GM21723 (cell line): ENCODE results near the gene MAP3K13.

Experiments
- ATAC-seq: cut with Tn5 transposase; IDR thresholded peaks from one replicate; pipeline ENCODE4 v1.9.1; 2021; ENCODE audit warnings: mild to moderate bottlenecking, moderate library complexity; ENCODE audit not compliant: unreplicated experiment

The MAP3K13 gene

DNA sequence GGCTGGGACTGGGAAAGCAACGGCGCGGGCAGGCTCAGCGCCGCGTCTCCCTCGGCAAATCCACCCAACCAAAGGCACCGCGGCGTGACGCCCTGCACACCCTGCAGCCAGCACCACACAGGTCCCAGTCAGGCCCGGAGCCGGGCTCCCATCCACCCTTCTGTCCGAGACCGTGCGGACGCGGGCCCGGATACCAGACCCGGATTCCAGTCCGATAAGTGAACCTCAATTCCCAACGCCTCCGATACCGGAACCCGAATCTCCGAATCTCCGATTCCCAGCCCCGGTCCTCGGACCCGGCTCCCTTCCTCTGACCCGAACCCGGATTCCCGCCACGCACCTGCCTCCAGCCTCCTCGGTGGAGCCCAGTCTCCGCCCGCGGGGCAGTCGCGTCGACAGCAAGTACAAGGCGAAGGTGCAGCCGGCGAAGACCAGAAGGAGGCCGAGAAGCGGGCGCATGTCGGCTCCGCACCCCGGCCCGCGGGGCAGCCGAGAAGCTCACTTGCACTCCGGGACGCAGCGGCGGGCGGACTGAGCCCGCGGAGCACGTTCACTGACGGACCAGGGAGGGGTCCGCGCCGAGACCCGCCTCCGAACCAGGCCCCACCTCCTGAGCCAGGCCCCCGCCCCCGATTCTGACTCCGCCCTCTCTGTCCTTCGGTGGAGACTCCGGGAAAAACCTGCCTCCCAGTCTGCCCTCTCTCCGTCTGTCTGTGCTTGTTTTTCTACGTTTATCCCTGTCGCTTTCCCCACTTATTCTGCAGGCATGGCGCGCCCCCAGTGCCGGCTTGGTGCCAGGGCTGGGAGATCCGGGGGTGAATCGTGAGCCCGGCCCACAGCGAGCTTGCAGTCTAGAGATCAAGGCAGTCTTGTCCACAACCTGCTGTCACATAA is 135.8 kb downstream of the MAP3K13 start, which contains the start of gene TMEM41A:
TSS of gene TMEM41A (minus strand) at position 533 of the 894 bp plus-strand sequence. CDS start at position 459, 74 bp downstream.
- peak; percentile 95 for ATAC-seq

DNA sequence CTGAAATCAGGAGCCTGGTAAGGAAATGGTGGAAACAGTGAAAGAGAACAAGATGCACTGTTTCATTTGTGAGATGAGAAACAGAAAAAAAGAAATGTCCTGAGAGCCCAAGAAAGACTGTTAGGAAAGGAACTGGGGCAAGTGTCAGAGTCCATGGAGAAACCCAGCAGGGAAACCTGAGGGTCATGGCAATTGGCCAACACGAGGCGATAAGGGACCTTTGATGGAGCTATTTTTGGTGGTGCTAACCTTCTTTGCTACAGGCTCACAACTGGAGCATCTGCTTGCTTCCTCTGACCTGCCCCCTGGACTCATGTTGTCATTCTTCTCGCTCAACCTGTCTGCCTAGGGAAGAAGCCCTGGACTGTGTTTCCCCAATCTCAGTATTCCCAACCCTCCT is 140.1 kb downstream of the MAP3K13 start:
- no peak for ATAC-seq

DNA sequence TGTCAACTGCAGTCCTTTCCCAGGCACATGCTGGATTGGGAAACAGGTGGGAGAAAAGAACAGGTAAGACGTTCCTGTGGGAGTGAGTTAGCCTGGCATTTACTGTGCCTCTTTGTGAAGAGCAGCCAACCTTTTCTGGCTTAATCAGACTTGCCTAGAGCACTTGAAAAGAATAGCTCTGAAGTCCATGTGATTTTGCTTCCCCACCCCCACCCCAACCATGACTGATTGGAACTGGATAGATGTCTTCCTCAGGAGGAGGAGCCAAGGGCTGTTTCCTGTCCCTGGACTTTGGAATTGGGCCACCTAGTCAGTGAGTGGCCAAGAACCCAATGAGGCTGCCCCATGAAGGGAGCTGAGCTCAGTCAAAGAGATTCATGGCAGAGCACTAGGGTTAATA is 140.6 kb downstream of the MAP3K13 start:
- ATAC-seq, result no peak

DNA sequence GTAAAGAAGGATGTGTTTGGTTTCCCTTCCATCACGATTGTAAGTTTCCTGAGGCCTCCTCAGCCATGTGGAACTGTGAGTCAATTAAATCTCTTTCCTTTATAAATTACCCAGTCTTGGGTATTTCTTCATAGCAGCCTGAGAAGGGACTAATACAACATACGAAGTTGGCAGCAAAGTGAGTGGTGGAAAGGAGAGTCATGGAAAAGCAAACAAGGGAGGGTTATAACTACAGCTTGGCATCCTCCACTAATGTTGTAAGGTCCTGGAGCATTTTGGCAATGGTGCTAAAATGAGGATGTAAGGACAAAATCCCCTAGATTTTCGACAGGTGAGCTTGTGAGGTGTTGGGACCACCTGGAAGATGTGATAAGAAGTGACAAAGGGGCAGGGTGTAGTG is 141.7 kb downstream of the MAP3K13 start:
- no peak for ATAC-seq

DNA sequence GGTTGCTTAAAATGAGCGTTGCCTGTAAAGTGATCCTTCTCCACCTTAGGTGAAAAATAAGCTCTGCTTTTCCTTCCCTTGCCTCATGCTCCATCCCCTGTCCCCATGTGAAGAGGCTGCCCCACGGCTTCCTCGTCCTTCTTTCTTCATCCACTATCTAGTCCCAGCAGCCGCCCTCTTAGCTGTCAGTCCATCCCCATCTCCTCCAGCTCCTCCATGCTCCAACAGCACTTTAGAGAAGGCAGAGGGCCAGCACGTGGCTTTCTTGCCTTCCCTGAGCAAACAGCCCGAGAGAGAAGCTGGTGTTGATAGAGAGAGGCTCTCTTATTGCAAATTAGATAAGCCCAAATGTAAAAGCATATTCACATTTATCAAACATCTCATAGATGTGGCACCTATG is 144.9 kb downstream of the MAP3K13 start:
- ATAC-seq, result no peak

DNA sequence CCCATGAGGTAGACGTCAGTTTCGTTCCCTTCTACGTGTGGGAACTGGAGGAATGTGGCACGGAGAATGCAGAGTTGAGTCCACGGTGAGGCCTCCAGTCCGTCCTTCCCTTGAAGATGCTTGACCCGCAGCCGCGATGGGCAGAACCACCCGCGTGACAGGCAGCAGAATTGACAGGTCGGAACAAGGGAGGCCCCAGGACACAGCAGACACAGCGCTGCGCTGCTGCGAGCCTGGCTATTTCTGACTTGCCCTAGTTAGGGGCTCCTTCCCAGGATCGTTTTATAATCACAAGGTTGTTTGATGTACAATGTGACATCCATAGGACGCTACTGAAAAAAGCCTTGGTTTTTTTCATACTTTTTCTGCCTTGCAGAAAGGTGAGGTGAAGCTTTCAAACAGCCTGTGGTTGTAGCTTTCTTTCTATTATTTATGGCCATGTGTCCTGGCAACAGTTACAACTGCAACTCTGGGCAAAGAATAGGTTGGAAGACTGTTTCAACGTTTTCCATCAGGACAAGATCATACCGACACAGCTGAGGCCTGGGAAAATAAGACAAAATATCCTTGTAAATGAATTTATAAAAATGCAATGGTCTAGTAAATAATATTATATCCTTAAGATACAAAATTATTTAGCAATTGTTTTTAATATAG is 145.5 kb downstream of the MAP3K13 start:
- no peak for ATAC-seq

DNA sequence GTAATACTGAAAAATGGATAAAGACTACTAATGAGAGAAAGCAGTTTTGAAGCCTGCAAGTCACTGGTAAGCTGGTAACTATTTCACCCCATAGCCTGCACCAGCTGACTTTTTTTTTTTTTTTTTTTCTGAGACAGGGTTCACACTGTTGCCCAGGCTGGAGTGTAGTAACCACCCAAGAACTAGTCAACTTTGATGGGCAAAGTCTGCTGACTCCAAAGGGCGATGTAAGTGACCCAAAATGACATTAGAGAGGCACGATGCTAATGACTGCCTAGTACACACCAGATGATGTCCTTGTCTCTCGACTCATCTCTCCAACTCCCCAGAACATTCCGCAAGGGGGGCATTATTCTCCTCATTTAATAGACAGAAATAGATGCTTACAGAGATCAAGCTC is 148.8 kb downstream of the MAP3K13 start:
- no peak for ATAC-seq

DNA sequence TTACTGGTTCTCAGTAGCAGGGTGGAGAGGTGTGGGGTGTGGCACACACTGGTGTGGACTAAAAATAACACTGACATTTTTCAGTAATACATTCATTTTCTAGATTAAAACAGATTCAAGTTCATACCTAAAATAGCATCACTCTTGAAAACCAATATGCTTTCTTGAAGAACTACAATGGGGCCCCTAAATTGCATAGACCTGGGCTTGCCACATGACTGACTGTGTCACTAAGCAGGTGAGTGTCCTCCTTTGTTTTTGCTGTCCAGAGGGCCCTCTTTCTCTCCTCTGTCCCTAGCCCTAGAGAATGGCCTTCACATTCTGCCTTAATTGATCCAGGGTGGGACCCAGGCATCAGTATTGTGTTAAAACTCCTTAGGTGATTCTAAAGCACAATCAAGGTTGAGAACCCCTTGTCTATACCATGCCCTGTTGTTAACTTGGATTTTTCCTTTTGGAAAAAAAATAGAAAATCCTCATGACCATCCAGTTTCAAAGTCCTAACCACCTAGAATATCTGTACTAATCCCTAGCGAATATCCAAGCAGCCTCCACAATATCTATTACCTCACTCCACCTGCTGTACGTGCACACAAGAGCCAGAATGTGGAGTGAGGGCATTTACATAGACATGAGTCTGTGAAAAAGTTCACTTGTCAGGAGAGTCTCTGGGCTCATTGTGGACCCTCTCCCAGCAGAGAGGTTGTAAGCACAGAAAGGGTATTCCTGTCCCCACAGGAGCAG is 154.6 kb downstream of the MAP3K13 start:
- ATAC-seq, result no peak

DNA sequence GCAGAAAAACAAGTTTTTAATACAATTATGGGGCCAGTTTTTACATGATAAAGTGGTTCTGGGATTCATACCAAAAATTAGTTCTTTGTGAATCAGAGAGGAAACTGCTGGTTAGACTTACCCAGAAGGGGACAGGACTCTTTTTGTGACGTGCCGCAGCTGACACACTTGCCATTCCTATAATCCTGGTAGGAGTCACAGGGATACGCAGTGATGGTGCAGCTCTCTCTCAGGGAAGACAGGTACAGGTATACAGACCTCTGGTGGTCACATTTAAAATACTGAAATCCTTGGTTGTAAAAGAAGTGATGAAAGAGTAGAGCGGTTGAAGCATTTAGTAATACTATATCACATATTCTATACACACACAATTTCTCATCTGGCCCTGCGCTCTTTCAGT is 156.1 kb downstream of the MAP3K13 start:
- ATAC-seq, result no peak

DNA sequence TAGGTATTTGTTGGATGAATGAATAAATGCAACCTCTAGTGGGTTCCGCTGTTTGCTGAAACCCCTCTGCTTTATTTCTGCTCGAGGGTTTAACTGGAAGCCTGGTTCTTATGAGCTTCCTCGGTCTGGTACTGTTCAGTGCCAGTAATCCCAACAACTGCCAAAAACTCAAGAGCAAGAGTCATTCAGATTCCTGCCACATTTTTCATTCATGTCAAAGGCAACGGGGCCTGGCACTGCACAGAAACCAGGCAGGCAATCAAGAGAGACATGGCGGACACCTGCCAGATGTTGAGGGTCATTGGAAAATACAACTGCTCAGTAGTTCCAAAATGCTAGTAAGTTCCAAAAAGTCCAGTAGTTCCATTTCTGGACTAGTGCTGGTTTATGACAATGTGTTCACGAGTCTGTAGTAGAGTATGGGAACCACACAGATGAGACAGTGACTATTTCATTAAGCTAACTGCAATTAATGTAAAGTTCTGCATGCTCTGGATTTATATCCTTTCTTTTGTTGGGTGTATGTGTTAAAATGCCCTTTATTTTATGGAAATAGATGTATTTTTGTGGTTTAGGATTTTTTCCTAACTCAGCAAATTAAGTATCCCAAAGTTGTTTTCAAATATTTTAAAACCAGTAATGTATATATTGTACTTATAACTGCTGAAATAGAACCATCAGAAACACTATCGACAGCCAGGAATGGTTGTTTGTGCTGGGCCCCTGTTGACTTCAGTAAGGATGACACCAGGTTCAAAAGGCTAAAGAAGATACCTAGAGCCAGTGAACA is 158.6 kb downstream of the MAP3K13 start:
- no peak for ATAC-seq

DNA sequence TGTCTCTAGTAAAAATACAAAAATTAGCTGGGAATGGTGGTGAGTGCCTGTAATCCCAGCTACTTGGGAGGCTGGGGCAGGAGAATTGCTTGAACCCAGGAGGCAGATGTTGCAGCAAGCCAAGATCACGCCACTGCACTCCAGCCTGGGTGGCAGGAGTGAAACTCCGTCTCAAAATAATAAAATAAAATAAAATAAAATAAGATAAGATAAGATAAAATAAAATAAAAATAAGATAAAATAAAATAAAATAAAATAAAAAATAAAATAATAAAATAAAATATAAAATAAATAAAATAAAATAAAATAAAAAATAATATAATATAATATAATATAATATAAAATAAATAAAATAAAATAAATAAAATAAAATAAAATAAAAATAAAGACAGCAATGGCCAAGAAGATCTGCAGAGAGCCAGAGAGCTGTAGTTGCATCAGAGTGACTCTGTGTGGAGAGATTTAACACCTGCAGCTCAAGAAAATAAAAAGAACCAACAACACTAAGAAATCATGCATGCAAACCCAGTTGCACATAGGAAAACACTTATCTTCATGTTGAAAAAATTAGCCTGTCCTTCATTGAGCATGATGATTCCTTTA is 163.5 kb downstream of the MAP3K13 start:
- no peak for ATAC-seq

DNA sequence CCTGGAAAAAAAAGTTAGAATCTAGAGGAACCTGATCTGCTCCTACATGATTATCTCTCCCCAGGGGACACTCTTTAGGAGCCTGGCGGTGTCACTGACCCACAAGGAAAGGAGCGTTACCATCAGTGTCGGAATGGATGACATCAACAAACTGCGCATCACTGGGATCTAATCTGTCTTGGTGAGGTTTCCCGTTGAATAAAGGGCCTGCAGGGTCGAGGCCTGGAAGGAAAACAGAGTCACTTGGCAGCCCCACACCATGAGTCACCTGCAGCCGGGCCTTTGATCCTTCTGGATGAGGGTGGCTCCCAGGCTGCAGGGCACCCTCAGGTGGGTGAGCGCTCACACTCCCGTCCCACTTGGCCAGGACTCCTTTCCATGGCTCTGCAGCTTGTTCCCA is 164.4 kb downstream of the MAP3K13 start:
- no peak for ATAC-seq

DNA sequence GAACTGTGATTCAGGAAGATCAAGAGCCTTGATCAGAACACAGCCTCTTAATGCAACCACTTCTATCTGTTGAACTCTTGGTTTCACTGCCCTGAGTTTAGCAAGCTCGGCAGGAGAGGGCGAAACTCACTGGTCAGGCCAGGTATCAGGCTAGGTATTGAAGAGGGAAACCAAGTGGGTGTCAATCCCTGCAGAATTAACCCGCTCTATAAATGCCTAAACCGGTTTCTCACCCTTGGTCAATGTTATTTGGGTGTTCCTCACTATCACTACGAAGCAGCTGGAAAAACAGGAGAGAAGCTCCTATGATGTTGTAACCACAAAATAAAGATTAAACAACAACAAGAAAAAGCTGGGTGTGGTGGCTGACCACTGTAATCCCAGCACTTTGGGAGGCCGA is 165.6 kb downstream of the MAP3K13 start:
- no peak for ATAC-seq

DNA sequence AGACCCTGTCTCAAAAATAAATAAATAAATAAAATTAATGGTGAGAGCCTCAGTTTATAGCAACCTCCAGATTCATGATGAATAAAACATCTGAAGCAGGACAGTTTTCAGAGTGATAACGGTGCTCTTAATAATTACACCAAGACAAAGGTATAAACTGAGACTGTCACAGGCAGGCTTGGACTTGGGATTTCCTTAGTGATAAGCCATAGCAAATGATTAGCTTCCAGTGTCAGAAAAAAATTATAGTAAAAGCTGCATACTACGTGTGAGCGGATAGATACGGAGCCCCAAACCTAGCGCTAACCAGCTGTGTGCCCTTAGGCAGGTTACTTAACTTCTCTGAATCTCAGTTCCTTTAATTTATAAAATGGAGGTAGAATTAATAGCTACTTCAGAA is 167.9 kb downstream of the MAP3K13 start:
- ATAC-seq, result no peak

DNA sequence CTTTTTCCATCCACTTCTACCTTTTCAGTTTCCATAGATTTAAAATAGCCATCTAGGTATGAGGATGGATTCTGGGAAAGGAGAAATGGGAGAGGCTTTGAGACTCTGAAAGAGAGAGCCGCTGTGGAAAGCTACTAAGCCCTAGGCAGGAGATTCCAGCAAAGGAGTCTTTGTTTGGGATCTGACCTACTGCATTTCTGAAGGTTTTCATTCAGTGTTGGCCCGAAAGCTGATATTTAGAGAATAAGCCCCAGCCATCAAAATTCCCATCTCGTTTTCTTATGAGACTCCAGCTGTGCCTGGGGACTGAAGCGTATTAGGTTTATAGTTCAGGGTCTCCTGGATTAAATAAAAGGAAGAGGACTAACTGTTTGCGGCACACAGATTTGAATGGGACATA is 170.0 kb downstream of the MAP3K13 start:
- ATAC-seq, result no peak

DNA sequence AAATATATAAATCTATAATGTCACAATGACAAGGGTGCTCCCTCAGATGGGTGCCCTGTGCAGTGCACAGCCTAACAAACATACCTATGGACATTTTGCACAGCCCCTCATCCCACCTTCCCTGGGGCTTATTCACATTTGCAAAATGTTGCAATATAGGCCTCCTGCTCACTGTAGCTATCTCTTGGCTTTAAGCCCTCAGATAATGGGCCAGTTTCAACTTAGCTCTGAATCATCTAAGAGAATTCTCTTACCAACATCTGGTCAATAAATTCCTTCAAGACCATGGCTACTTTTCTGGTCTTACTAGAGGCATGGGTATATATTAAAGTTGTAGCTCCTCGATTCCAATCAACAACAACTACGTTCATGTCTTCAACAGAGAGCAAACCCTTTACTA is 171.6 kb downstream of the MAP3K13 start:
- no peak for ATAC-seq

DNA sequence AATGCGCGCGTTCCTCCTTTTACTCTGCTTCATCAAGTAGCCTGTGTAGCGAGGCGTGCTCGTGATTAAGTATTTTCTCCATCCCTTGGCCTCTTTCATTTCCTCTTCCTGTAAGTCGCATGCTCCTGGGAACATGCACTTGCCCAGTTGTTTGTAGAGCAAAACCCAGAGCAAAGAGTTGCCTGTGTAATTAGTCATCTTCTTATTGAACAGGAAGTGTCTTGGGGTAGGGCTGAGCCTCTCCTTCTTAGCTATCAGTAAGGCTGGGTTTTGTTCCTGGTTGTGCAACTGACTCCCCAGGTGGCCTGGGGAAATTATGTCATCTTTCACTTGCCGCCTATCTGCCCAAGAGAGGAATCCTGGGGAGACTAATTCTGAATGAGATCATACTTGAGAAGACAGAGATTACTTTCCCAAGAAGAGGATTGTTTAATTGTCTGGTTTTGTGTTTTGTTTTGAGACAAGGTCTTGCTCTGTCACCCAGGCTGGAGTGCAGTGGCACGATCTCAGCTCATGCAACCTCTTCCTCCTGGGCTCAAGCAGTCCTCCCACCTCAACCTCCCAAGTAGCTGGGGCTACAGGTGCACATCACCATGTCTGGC is 174.5 kb downstream of the MAP3K13 start:
- peak; percentile 98 for ATAC-seq
